Activated gamma-delta T cell treated with Interleukin-2 at 50 U/mL for 16 hours (primary cell): ENCODE measurements around the gene LRP1.
"Not testable (repeated sequence)": the region's sequence is repeated elsewhere in the genome, so short reads cannot be mapped to it uniquely, and the experiment has no call there.

ENCODE experiments used
- DNase-seq: peaks from one replicate; pipeline ENCODE4 v3.0.0-alpha.2; 2020

Gene LRP1

DNA sequence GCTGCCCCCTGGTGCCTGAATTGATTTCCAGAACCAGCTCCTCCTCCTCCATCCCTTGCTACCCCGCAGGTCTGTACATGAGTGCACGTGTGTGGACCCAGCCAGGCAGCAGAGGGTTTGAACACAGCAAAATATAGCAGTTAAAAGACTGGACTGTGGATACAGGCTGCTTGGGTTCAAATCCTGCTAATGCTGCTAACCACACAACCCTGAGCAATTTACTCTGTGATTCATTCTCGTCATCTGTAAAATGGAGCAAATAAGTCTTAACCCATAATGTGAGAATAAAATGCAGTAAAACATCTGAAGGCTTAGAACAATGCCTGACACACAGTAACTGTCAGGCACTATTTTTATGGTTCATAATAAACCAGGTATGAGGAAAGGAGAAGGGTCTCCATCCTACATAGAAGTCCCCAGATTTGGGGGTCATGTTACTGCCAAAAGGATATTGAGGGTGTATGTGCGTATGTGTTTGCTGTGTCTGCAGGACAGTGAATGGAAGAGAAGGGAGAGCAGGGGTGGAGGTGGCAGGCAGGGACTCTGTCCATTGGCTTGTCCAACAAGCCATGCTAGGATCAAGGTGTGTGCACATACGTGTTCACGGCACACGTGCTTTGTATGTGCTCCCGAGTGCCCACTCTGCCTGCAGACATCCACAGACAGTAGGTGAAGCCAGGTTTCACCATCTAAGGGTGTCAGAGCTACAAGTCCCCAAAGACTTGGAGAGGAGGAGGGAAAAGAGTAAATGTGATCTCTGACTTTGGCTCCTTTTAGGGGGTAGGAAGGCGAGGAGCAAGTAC, 15.6 kb upstream of the LRP1 start:
- no peak for DNase-seq

- DNase-seq: no peak
Measured at GRCh38 chr12:57116580-57117281, 11.6 kb upstream of the LRP1 start.

GRCh38 chr12:57118711-57119271, 9.5 kb upstream of the LRP1 start:
- DNase-seq: no peak

DNA sequence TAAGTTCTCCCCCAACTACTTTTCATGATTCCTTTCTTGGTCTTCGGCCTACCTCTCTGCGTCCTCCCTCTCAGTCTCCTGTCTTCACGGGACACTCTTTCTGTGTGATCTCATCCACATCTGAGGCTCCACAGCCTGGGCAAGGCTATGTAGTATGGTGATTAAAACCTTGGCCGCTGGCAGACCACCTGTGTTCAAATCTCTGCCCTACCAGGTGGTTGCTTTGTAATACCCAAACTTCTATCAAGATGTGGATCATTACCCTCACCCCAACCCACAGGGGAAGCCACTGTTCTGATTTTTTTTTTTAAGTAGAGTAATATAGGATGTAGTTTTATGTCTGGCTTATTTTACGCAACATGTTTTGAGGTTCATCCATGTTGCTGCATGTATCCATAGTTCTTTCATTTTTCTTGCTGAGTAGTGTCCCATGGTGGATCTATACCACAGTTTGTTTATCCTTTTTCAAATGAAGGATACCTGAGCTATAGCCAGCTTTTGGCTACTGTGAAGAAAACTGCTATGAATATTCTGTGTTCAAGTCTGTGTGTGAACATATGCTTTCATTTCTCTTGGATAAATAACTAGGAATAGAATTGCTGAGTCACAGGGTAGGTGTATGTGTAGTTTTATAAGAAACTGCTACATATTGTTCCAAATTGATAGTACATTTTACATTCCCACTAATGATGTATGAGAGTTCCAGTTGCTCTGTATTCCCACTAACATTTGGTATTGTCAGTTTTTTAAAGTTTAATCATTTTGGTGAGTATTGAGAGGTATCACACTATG, 8.8 kb upstream of the LRP1 start:
- DNase-seq: no peak

- DNase-seq: not testable (repeated sequence)
Measured at GRCh38 chr12:57120718-57121117, 7.6 kb upstream of the LRP1 start.

GRCh38 chr12:57123813-57124212, 4.5 kb upstream of the LRP1 start:
- DNase-seq: no peak

- DNase-seq: peak; percentile 79
Measured at GRCh38 chr12:57124261-57124877, 3.9 kb upstream of the LRP1 start.

DNA sequence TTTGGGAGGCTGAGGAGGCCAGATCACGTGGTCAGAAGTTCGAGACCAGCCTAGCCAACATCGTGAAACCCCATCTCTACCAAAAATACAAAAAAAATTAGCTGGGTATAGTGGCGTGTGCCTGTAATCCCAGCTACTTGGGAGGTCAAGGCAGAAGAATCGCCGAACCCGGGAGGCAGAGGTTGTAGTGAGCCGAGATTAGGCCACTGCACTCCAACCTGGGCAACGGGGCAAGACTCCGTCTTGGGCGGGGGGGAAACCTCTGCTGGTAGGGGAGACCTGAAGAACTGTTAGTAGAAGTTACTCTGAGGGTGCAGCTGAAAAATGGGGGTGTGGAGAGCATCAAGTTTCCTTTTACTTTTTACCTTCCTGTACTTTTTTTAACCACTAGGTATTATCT, 2.2 kb upstream of the LRP1 start:
- DNase-seq: no peak

- DNase-seq: no peak
Measured at GRCh38 chr12:57126561-57126960, 1.7 kb upstream of the LRP1 start.

DNA sequence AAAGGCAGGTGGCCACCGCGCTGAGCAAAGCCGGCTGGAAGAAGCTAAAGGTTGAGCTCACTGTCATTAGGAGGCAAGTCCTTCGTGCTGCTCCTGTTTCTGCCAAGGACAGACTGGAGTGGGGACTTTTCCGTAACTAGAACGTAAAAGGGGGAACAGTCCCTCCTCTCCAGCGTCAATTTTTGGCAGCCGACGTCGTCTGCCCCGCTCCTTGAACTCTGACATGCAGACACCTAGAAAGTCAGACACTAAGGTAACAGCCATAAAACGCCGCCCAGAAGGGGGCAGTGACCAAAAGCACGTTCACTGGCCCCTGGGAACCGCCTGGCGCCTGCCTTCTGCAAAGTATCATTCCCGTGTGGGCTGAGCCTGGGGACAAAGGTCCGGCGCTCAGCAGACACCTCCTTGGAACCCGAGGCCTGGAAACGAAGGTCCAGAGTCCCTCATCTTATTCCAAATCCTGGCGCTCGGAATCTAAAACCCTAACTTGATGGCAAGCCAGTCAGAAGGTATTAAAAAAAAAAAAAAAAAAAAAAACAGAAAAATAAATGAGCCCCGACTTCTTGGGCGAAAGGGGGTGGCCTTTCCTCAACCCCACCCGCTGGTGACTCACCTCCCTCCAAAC, 1.1 kb upstream of the LRP1 start:
- peak; percentile 69 for DNase-seq

GRCh38 chr12:57128519-57129247, 400 bp downstream of the LRP1 start:
- no peak for DNase-seq

DNA sequence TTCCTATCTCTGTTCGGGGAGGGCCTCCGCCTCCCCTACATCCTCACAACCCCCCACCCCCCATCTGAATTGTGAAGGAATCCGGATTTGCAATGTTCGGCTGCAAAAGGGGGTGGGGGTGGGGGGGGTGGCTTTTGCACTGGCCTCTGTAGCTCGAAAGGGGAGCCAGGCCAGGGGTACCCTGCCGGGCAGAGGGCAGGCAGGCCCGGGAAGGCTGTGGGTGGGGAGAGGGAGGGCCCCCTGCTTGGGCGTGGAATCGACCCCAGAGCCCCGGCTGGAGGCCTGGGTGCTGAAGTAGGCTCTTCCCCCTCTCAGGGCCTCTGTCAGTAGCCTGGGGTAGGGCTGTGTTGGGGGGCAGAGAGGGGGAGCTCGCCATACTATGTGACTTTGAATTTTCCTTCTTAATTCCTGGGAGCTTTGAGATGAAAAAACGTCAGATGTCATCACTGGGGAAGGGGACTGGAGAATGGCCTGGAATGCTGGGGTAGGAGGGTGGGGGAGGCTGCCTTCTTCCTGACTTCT, 1.1 kb downstream of the LRP1 start:
- DNase-seq: no peak

GRCh38 chr12:57129889-57130288, 1.6 kb downstream of the LRP1 start:
- DNase-seq: no peak

GRCh38 chr12:57130941-57131340, 2.7 kb downstream of the LRP1 start:
- DNase-seq: no peak

- DNase-seq: no peak
Measured at GRCh38 chr12:57131896-57132744, 3.8 kb downstream of the LRP1 start.

- DNase-seq: no peak
Measured at GRCh38 chr12:57133013-57133569, 4.8 kb downstream of the LRP1 start.

DNA sequence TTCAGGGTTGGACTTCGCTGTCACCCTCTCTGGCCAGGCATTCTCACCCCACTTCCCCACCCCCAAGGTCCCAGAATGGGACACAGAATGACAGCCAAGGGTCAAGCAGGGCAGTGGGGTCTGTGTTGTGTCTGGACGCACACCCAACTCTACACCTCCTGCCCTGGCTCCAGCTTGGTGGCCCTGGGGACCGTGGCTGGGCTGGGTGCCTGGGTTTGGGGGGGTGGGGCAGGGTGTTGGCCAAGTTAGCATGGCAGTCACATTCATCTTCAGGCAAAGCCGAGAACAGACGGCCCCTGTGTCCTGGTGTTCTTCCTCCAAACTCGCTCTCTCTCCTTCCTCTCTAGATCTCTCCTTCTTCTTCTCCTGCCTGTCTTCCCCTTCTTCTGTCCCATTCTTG, 5.6 kb downstream of the LRP1 start:
- no peak for DNase-seq

DNA sequence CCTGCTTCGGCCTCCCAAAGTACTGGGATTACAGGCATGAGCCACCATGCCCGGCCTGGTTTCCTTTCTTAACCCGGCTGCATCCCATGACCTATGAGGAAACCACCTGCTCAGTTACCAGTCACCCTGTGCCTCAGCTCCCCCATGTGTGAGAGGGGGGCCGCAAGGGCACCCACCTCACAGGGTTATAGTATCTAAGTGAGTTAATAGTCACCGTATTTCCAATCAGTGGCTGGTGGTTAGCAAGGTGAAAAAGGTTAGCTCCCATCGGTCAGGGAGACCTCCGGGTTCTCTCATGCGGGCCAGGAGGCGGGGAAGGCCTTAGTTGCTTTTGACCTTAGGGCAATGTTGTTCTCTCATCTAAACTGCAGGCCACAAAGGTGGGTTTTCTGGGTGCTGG, 6.7 kb downstream of the LRP1 start:
- no peak for DNase-seq

DNA sequence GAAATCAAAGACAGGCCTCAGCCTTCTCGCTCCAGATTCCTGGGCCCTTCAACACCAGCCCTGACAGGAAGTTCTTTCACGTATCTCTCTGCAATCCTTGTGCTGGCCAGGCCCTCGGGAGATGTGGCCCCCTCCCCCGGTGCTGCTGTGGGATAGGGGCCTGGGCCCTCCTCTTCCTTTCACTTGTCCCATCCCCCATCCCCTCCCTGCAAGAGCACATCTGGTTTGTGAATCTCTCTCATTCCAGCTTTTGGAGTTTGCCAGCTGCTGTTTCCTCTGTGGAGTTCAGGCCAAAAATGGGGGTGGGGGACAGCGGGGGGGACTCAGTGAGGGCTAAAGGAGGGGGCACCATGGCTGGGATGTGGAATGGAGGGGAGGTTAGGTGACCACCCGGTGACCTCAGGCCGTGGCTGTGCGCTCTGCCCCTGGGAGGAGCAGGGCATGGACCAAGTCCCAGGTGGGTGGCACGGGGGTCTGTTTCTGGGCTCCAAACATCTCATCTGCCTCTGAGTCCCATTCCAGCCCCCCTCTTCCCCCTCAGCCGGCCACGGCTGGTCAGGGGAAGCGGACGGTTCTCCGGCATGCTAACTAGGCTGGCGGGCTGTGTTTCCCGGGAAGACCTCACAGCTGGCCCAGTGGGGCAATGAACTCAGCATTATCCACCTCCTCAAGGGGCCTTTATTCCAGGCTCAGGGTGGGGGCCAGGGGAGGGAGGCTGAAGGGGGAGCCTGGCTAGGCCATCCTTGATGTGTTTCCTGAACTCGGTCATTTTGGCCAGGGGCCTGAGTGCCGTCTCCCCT, 7.4 kb downstream of the LRP1 start:
- DNase-seq: no peak
